ENCODE results near the gene BLOC1S5. TPM values are rescaled to one million over a fixed set of nuclear protein-coding genes. Genes with fewer than 3 reads are reported as not detected.

BLOC1S5 gene
- total and polyA plus RNA-seq, 2 of the 13 experiments (the other 11 are each of a cell fraction or from before 2014, with no cell fraction given), result 10.5 to 41.5 TPM

DNA sequence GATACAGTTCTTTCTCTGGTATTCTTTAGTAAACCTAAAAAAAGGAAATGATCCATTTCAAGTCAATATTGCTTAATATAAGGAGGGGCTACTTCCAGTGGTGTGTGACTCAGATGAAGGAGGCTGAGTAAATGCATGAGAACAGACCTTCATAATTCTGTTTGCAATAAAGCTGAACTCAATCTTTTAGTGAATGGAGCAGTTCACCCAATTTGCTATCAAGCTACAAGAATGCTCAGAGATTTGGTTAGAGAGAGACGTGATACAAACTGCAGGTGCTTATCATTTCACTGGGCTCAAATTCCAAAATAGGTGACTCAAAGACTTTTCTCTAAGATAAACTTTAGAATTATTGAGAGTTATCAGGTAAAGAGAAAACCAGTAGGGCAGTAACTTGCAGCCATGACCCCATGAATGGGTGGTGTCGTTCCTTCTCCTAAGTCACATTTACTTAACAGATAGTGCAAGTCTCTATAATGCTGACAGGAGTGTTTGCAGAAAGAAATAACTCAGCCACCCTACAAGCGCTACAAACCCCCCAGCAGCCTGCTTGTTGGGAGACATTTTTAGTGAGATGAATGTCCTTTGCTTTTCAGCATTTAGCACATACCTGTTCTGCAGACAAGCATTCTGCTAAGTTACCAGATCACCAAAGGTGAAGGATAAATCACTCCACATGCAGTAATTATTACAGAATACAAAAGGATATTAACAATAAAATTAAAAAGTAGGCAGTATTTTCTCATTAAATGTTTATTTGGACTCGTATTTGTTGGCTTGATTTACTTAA, 16.4 kb upstream of the BLOC1S5 start (continued):
- TF ChIP-seq ZNF772 (CRISPR knock-in tag; IDR thresholded peaks at IDR 0.05), result no peak
- TF ChIP-seq CEBPB (IDR thresholded peaks at IDR 0.05; ENCODE audit: borderline replicate concordance, low read depth, low read length), result peak; percentile 82
- TF ChIP-seq ZNF879 (CRISPR knock-in tag; IDR thresholded peaks at IDR 0.05), result no peak
- no peak for TF ChIP-seq ZNF121 (CRISPR knock-in tag; IDR thresholded peaks at IDR 0.05)
- TF ChIP-seq, protein P1, sequence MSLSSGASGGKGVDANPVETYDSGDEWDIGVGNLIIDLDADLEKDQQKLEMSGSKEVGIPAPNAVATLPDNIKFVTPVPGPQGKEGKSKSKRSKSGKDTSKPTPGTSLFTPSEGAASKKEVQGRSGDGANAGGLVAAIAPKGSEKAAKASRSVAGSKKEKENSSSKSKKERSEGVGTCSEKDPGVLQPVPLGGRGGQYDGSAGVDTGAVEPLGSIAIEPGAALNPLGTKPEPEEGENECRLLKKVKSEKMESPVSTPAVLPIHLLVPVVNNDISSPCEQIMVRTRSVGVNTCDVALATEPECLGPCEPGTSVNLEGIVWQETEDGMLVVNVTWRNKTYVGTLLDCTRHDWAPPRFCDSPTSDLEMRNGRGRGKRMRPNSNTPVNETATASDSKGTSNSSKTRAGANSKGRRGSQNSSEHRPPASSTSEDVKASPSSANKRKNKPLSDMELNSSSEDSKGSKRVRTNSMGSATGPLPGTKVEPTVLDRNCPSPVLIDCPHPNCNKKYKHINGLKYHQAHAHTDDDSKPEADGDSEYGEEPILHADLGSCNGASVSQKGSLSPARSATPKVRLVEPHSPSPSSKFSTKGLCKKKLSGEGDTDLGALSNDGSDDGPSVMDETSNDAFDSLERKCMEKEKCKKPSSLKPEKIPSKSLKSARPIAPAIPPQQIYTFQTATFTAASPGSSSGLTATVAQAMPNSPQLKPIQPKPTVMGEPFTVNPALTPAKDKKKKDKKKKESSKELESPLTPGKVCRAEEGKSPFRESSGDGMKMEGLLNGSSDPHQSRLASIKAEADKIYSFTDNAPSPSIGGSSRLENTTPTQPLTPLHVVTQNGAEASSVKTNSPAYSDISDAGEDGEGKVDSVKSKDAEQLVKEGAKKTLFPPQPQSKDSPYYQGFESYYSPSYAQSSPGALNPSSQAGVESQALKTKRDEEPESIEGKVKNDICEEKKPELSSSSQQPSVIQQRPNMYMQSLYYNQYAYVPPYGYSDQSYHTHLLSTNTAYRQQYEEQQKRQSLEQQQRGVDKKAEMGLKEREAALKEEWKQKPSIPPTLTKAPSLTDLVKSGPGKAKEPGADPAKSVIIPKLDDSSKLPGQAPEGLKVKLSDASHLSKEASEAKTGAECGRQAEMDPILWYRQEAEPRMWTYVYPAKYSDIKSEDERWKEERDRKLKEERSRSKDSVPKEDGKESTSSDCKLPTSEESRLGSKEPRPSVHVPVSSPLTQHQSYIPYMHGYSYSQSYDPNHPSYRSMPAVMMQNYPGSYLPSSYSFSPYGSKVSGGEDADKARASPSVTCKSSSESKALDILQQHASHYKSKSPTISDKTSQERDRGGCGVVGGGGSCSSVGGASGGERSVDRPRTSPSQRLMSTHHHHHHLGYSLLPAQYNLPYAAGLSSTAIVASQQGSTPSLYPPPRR (CRISPR knock-in tag; IDR thresholded peaks at IDR 0.05; ENCODE audit: borderline replicate concordance), result no peak
- TF ChIP-seq, protein P2, sequence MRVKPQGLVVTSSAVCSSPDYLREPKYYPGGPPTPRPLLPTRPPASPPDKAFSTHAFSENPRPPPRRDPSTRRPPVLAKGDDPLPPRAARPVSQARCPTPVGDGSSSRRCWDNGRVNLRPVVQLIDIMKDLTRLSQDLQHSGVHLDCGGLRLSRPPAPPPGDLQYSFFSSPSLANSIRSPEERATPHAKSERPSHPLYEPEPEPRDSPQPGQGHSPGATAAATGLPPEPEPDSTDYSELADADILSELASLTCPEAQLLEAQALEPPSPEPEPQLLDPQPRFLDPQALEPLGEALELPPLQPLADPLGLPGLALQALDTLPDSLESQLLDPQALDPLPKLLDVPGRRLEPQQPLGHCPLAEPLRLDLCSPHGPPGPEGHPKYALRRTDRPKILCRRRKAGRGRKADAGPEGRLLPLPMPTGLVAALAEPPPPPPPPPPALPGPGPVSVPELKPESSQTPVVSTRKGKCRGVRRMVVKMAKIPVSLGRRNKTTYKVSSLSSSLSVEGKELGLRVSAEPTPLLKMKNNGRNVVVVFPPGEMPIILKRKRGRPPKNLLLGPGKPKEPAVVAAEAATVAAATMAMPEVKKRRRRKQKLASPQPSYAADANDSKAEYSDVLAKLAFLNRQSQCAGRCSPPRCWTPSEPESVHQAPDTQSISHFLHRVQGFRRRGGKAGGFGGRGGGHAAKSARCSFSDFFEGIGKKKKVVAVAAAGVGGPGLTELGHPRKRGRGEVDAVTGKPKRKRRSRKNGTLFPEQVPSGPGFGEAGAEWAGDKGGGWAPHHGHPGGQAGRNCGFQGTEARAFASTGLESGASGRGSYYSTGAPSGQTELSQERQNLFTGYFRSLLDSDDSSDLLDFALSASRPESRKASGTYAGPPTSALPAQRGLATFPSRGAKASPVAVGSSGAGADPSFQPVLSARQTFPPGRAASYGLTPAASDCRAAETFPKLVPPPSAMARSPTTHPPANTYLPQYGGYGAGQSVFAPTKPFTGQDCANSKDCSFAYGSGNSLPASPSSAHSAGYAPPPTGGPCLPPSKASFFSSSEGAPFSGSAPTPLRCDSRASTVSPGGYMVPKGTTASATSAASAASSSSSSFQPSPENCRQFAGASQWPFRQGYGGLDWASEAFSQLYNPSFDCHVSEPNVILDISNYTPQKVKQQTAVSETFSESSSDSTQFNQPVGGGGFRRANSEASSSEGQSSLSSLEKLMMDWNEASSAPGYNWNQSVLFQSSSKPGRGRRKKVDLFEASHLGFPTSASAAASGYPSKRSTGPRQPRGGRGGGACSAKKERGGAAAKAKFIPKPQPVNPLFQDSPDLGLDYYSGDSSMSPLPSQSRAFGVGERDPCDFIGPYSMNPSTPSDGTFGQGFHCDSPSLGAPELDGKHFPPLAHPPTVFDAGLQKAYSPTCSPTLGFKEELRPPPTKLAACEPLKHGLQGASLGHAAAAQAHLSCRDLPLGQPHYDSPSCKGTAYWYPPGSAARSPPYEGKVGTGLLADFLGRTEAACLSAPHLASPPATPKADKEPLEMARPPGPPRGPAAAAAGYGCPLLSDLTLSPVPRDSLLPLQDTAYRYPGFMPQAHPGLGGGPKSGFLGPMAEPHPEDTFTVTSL (CRISPR knock-in tag; IDR thresholded peaks at IDR 0.05; ENCODE audit: borderline replicate concordance), result peak; percentile 51; the same call in 1 of the 2 replicates
- no peak for TF ChIP-seq ZNF577 (CRISPR knock-in tag; IDR thresholded peaks at IDR 0.05; ENCODE audit: borderline replicate concordance, low read depth)
- TF ChIP-seq, protein P3, sequence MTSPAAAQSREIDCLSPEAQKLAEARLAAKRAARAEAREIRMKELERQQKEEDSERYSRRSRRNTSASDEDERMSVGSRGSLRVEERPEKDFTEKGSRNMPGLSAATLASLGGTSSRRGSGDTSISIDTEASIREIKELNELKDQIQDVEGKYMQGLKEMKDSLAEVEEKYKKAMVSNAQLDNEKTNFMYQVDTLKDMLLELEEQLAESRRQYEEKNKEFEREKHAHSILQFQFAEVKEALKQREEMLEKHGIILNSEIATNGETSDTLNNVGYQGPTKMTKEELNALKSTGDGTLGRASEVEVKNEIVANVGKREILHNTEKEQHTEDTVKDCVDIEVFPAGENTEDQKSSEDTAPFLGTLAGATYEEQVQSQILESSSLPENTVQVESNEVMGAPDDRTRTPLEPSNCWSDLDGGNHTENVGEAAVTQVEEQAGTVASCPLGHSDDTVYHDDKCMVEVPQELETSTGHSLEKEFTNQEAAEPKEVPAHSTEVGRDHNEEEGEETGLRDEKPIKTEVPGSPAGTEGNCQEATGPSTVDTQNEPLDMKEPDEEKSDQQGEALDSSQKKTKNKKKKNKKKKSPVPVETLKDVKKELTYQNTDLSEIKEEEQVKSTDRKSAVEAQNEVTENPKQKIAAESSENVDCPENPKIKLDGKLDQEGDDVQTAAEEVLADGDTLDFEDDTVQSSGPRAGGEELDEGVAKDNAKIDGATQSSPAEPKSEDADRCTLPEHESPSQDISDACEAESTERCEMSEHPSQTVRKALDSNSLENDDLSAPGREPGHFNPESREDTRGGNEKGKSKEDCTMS (CRISPR knock-in tag; conservative IDR thresholded peaks at IDR 0.05), result no peak
- no peak for TF ChIP-seq ZBTB7A (CRISPR knock-in tag; IDR thresholded peaks at IDR 0.05)
- no peak for TF ChIP-seq SMYD3 (CRISPR knock-in tag; IDR thresholded peaks at IDR 0.05)
- no peak for TF ChIP-seq ZNF841 (CRISPR knock-in tag; IDR thresholded peaks at IDR 0.05; ENCODE audit: borderline replicate concordance)
- TF ChIP-seq, protein P4, sequence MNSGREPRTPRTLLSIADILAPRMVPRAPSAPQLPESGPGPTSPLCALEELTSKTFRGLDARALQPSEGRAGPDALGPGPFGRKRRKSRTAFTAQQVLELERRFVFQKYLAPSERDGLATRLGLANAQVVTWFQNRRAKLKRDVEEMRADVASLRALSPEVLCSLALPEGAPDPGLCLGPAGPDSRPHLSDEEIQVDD (CRISPR knock-in tag; IDR thresholded peaks at IDR 0.05; ENCODE audit: borderline replicate concordance), result no peak
- no peak for TF ChIP-seq TCF7L2 (IDR thresholded peaks at IDR 0.05; ENCODE audit: low read depth, low read length)
- TF ChIP-seq JUND (CRISPR knock-in tag; IDR thresholded peaks at IDR 0.05), result no peak
